ENCODE results near the gene NOXA1. TPM values are rescaled to one million over a fixed set of nuclear protein-coding genes. Genes with fewer than 3 reads are reported as not detected.
A peak's percentile ranks its signal among the peaks of the same experiment; 100 is the strongest.

NOXA1 gene
- total and polyA plus RNA-seq, 9 of the 15 experiments (the other 6 are each of a cell fraction or from before 2014, with no cell fraction given) = 0.07 to 1.2 (median 0.20) TPM; not detected in 4

DNA sequence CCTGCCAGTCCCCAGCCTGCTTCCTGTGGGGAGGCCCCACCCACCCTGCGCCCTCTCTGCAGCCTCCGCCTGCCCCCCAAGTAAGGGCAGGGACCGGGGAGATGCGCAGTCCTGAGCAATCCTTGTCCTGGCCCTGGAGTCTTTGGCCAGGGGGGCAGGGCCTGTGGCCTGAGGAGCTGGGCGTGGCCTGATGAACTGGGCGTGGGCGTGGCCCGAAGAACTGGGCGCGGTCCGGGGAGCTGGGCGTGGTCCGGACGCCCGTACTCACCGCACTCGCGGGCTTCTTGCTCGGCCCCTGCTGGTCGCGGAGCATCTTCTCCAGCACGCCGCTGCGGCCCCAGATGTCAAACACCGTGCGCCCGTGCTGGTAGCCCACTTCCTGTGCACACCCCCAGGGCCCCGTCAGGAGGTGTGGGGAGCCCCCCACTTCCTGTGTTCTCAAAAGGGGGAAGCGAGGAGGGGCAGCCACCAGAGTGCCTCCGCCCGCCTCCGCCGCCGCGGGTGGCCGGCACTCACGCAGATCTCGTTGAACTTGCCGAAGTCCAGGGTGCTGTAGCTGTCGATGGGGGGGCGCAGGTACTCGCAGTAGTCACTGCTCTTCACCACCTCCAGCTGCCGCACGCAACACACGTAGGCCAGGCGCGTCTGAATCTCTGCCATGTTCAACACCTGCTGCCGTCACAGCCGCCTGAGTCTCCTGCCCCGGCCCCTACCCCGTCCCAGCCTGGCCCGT, 38.6 kb downstream of the NOXA1 start (continued):
- TF ChIP-seq MAFK (IDR thresholded peaks at IDR 0.05; ENCODE audit: low read length) (no peak), WHSC1 (IDR thresholded peaks at IDR 0.05; ENCODE audit: low read length) (no peak), CCNT2 (IDR thresholded peaks at IDR 0.05; ENCODE audit: borderline replicate concordance, extremely low read depth, insufficient read length, low read depth, low read length) (peak; percentile 70), RCOR1 (IDR thresholded peaks at IDR 0.05; ENCODE audit: borderline replicate concordance in 1 of 2, low read depth in 2 of 2, low read length in 2 of 2) (peak in 1 of 2 experiments; percentile 72; a peak in 1 of 4 replicates), ETV5 (CRISPR knock-in tag; IDR thresholded peaks at IDR 0.05; ENCODE audit: low read depth) (no peak; the same call in 1 of the 2 replicates), TRIM28 (IDR thresholded peaks at IDR 0.05) (no peak), HNRNPLL (IDR thresholded peaks at IDR 0.05; ENCODE audit: low read depth, low read length, poor library complexity, severe bottlenecking) (peak; percentile 62), MYC (IDR thresholded peaks at IDR 0.05; ENCODE audit: low read depth, low read length) (peak; percentile 40), MYC (CRISPR knock-in tag; IDR thresholded peaks at IDR 0.05; ENCODE audit: borderline replicate concordance, low read depth) (no peak), STAT5A (IDR thresholded peaks at IDR 0.05; ENCODE audit: borderline replicate concordance, low read length) (no peak), MAZ (CRISPR knock-in tag; conservative IDR thresholded peaks at IDR 0.05 in 1 of 2, IDR thresholded peaks at IDR 0.05 in 1 of 2) (peak; percentile 30 to 63; a peak in 2 of 4 replicates), ZC3H4 (CRISPR knock-in tag; IDR thresholded peaks at IDR 0.05; ENCODE audit: borderline replicate concordance) (no peak), PRMT5 (CRISPR knock-in tag; IDR thresholded peaks at IDR 0.05) (no peak), PCBP1 (IDR thresholded peaks at IDR 0.05; ENCODE audit: low read depth, low read length, poor library complexity, severe bottlenecking) (peak; percentile 32), POLR2A (conservative IDR thresholded peaks at IDR 0.05) (0 out of 2 replicates have a peak, but pooled peaks have one; percentile 45), LEF1 (IDR thresholded peaks at IDR 0.05) (no peak), ZNF253 (CRISPR knock-in tag; conservative IDR thresholded peaks at IDR 0.05) (no peak), ZNF785 (CRISPR knock-in tag; IDR thresholded peaks at IDR 0.05) (no peak), EGR1 (conservative IDR thresholded peaks at IDR 0.05) (peak; percentile 75), EP300 (IDR thresholded peaks at IDR 0.05; ENCODE audit: low read length) (no peak), MCM7 (IDR thresholded peaks at IDR 0.05) (no peak), RB1 (IDR thresholded peaks at IDR 0.05; ENCODE audit: low read depth) (peak; percentile 47; the same call in 1 of the 2 replicates), CEBPG (CRISPR knock-in tag; IDR thresholded peaks at IDR 0.05) (no peak), CEBPG (tag; conservative IDR thresholded peaks at IDR 0.05 in 1 of 2, IDR thresholded peaks at IDR 0.05 in 1 of 2) (no peak)
- TF ChIP-seq, protein P1, sequence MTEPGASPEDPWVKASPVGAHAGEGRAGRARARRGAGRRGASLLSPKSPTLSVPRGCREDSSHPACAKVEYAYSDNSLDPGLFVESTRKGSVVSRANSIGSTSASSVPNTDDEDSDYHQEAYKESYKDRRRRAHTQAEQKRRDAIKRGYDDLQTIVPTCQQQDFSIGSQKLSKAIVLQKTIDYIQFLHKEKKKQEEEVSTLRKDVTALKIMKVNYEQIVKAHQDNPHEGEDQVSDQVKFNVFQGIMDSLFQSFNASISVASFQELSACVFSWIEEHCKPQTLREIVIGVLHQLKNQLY (CRISPR knock-in tag; conservative IDR thresholded peaks at IDR 0.05) = no peak
- TF ChIP-seq, protein P2, sequence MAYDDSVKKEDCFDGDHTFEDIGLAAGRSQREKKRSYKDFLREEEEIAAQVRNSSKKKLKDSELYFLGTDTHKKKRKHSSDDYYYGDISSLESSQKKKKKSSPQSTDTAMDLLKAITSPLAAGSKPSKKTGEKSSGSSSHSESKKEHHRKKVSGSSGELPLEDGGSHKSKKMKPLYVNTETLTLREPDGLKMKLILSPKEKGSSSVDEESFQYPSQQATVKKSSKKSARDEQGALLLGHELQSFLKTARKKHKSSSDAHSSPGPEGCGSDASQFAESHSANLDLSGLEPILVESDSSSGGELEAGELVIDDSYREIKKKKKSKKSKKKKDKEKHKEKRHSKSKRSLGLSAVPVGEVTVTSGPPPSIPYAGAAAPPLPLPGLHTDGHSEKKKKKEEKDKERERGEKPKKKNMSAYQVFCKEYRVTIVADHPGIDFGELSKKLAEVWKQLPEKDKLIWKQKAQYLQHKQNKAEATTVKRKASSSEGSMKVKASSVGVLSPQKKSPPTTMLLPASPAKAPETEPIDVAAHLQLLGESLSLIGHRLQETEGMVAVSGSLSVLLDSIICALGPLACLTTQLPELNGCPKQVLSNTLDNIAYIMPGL (CRISPR knock-in tag; IDR thresholded peaks at IDR 0.05) = 0 out of 2 replicates have a peak, but pooled peaks have one; percentile 54
- TF ChIP-seq, protein P3, sequence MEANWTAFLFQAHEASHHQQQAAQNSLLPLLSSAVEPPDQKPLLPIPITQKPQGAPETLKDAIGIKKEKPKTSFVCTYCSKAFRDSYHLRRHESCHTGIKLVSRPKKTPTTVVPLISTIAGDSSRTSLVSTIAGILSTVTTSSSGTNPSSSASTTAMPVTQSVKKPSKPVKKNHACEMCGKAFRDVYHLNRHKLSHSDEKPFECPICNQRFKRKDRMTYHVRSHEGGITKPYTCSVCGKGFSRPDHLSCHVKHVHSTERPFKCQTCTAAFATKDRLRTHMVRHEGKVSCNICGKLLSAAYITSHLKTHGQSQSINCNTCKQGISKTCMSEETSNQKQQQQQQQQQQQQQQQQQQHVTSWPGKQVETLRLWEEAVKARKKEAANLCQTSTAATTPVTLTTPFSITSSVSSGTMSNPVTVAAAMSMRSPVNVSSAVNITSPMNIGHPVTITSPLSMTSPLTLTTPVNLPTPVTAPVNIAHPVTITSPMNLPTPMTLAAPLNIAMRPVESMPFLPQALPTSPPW (CRISPR knock-in tag; IDR thresholded peaks at IDR 0.05) = peak; percentile 43
